ENCODE results near the gene MEFV.
"Not testable (repeated sequence)": the region's sequence is repeated elsewhere in the genome, so short reads cannot be mapped to it uniquely, and the experiment has no call there.

The MEFV gene, protein sequence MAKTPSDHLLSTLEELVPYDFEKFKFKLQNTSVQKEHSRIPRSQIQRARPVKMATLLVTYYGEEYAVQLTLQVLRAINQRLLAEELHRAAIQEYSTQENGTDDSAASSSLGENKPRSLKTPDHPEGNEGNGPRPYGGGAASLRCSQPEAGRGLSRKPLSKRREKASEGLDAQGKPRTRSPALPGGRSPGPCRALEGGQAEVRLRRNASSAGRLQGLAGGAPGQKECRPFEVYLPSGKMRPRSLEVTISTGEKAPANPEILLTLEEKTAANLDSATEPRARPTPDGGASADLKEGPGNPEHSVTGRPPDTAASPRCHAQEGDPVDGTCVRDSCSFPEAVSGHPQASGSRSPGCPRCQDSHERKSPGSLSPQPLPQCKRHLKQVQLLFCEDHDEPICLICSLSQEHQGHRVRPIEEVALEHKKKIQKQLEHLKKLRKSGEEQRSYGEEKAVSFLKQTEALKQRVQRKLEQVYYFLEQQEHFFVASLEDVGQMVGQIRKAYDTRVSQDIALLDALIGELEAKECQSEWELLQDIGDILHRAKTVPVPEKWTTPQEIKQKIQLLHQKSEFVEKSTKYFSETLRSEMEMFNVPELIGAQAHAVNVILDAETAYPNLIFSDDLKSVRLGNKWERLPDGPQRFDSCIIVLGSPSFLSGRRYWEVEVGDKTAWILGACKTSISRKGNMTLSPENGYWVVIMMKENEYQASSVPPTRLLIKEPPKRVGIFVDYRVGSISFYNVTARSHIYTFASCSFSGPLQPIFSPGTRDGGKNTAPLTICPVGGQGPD

DNA sequence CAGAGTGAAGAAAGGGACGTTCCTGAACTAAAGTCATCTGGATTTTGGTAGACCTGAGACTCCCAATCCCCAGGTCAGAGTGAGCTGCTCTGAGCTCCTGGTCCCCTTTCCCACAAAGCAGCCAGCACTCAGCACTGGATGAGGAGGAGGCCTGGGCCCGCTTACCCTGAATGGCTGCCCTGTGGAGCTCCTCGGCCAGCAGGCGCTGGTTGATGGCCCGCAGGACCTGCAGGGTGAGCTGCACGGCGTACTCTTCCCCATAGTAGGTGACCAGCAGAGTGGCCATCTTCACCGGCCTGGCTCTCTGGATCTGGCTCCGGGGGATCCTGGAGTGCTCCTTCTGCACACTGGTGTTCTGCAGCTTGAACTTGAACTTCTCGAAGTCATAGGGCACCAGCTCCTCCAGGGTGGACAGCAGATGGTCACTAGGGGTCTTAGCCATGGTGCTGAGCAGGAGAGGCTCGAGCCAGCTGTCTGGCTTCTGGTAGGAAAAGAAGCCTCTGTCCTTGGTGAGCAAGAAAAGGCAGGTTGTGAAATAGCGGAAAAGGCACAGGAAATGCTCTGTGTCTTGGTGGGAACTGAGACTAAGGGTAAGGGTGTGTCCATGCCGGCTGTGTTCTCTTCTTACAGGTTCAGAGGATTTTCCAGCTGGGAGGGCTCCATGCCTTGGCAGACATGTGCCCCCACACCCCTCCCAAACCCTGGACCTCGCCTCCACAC, at the start of gene MEFV:
TSS of gene MEFV (minus strand) at position 488 of the 720 bp plus-strand sequence. CDS start at position 442, 46 bp downstream.
- no peak for DNase-seq

DNA sequence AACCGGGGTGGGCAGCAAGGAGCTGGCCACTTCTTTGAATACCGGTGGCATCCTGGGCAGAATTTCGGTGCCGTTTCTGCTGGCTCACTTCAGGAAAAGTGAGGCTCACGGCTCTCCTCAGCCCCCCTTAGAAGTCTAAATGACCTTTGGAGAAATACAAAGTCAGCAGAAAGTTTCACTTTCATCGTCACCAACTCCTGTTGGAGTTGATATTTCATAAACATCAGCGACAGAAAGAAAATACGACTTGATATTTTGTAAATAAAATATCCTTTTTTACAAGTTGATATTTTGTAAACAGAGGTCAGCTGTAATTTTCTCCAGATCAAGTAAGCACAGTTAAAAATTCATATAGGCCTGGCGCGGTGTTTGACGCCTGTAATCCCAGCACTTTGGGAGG, 49.6 kb upstream of the MEFV start:
- DNase-seq = no peak

DNA sequence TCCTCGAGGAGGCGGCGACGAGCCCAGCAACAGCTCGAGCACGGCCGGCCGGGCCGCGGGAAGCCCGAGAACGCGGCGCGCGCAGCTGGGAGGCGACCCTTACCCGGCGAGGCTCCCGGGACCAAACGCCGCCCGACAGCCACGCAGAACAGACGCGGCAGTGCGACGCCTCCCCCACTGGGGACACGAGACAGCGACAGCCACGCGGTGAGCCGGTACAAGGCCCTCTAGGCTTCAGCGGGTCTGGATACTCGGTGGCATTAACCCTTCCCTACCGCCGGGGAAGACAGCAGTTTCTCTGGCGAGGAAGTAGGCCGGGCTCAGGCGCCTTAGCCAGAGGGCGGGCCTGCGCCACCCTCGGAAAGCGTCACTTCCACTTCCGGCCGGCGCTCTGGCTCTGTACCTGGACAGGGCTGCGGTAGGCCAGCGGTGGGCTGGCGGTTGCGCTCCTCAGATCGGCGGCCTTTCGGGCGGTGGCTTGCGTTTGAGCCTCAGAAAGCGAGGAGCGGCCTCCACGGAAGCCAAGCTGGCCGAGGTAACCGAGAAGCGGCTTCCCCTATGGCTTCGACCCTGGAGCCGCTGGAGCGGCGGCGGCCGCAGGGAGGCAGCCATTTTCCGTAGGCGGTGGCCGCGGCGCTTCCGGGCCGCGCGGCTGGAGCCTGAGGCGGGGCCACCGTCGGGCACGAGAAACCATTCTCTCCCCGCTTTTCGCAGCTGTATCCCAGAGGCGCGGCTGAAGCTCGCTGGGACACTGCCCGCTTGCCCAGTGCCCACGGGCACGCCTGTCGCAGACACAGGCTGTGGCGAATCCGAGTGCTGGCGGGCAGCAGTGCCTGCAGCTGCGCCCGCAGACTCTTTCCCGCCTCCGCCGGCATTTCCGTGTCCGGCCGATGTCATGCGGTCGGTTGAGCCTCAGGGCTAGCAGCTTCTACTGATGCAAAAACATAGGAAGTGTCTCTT, 49.0 kb upstream of the MEFV start, which contains the start of the genes TIGD7 and ZNF75A:
TSS of gene TIGD7 (minus strand) at position 322 of the 960 bp plus-strand sequence. CDS start 4,816 bp downstream, outside the sequence.
TSS of gene ZNF75A (plus strand) at position 389 of the 960 bp plus-strand sequence. CDS start 2,932 bp downstream, outside the sequence.
- DNase-seq = peak; percentile 86

DNA sequence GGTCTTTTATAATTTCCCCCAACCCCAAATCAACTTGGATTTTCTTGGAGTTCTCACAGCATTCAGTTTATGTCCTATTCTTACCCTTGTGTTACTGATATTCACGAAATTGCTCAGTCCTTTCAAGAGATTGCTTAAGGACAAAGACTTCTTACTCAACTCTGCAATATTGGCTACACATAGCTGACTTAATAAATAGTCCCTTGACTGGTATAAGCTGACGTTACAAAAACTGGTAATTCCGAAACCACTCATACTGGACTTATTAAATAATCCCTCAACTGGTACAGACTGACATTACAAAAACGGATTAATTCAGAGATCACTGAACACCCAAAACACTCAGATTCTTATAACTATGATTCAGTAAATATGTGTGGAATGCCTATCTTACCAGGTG, 47.9 kb upstream of the MEFV start:
- DNase-seq = no peak

DNA sequence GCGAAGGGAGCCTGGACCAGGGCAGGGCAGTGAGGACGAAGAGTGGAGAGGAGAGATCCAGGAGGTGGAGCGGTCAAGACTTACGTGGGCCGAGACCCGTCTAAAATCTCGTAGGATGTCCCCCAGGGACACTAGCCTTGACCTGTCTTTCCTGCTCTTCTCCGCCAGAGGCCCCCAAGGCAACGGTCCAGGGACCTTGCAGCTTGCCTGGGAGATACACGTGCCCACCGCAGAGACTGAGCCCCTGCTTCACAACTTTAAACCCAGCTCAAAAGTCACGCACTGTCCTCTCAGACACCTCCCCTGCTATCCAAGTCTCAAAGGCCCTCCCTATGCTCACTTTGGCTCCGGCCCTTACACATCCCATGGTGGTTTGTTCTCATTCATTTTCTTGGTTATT, 39.4 kb upstream of the MEFV start:
- no peak for DNase-seq

DNA sequence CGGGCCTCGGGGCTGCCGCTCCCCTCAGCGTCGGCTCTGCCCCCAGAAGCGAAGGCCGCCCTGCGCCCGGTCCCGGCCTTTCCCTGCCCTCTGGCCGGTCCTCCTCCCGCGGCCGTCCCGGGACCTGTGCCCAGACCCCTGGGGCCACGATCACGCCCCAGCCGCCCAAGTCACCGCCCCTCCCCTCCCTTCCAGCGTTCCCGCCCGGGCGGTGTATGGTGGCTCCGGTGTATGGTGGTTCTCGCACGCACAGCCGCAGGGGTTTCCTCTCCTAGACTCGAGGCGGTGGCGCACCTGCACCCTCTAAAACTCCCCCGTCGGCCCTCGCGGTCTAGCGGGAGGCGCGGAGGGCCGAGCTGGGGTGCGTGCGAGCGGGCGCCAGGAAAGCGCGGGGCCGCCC, 38.8 kb upstream of the MEFV start:
- no peak for DNase-seq

DNA sequence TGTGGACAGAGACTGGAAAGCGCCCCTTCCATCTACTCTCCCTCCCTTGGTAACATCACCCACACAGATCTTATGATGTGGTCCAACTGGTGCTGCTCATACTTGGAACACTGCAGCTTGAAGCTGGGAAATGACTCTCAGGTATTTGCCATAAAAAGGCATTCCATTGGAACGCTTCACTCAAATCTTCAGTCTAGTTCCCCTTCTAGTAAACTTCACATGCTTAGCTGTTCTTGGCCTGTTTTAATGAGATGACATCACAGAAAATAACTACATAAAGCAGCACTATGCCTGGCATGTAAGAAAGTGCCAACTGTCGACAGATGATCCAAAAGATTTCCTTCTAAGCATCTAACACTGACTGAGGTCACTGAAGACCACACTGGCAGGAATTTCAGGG, 36.2 kb upstream of the MEFV start:
- no peak for DNase-seq

DNA sequence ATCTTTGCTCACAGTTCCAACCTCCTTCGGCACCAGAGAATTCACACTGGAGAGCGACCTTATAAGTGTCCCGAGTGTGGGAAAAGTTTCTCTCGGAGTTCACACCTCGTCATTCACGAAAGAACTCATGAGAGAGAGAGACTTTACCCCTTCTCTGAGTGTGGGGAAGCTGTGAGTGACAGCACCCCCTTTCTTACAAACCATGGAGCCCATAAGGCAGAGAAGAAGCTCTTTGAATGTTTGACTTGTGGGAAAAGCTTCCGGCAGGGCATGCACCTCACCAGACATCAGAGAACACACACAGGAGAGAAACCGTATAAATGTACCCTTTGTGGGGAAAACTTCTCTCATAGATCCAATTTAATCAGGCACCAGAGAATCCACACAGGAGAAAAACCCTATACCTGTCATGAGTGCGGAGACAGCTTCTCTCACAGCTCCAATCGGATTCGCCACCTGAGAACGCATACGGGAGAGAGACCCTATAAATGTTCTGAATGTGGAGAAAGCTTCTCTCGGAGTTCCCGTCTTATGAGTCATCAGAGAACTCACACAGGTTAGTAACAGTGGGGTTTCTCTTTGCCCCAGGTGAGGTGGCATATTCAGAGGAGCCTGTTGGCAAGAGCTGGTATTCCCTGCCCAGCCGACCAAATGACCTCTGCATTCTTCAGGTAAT, 33.7 kb upstream of the MEFV start:
- DNase-seq = no peak

DNA sequence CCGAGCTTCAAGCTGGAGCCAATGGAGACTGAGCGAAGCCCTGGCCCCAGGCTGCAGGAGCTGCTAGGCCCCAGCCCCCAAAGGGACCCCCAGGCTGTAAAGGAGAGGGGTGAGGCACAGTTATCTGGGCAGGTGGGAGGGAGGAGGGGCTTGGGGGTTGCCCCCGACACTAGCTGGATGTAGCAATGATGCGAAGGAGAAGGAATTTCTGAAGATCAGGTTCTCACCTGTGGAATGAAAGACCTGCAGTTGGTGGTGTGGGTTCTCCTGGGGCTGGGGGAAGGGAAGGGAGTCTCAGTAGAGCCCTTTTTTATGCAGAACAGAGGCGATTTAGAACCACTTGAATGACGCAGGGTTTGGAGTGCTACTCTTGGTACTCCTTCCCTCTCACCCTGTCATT, 28.7 kb upstream of the MEFV start:
- no peak for DNase-seq

DNA sequence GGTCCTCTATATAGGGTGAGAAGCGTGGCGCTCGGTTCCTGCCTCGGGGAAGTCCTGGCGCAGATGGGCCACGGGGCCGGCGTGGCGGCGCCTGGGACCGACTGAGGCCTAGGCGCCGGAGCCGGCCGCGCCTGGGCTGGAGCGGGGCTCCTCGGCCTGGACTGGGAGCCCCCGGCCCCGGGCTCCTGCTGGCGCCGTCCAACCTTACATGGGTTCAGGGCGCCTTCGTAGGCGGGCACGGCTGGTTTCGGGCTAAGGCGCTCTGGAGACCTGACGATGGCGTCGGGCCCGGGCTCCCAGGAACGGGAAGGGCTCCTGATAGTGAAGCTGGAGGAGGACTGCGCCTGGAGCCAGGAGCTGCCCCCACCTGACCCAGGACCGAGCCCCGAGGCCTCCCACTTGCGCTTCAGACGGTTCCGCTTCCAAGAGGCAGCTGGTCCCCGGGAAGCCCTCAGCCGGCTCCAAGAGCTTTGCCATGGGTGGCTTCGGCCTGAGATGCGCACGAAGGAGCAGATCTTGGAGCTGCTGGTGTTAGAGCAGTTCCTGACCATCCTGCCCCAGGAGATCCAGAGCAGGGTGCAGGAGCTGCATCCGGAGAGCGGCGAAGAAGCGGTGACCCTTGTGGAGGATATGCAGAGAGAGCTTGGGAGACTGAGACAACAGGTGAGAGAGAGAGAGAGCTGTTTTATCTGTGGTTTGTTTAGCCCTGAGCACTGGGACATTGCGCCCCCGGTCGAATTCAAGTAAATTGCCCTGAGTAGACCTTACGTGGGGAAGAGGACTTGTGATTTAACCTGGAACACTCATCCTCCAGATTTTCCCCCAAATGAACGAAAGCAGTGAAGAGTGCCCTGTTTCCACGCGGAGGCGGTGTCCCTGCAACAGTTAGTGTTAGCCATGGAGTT, 27.4 kb upstream of the MEFV start:
- no peak for DNase-seq

DNA sequence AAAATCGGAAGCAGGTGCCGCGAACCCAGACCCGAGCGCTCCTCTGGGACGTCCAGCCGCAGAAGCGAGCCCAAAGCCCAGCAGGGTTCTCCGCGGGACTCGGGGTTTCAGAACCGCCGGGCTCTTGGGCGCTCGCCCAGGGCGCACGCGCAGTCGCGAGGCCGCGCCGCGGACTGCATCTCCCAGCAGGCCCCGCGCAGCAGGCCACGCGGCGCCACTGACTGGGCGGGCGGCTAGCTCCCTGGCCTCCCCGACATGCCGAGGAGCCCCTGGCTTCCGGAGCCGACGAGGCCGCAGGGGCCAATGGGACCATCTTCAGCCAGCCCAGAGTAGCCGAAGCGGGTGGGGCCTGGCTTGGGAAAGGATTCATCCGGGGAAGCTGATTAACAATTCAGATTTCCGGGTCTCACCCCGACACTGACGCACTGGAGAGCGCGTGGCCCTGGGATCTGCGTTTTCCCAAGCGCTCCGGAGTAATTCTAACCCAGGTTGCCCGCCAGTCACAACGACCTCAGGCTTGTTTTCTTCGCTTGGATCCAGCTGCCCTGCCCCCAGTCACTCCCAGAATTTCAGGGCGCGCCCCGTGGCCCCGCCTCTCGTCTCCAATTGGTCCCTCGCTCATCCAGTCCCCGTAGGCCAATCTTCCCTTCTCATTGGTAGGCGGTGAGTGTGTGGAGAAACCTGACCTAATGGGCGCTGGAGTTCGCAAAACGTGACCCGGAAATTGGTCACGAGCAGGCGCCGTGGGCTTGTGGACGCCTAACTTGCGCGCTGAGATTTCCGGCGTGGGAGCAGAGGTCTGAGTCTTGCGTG, 26.5 kb upstream of the MEFV start, which contains the start of gene ZNF263:
TSS of gene ZNF263 (plus strand) at position 762 of the 813 bp plus-strand sequence. CDS start 328 bp downstream, outside the sequence.
- peak; percentile 95 for DNase-seq

DNA sequence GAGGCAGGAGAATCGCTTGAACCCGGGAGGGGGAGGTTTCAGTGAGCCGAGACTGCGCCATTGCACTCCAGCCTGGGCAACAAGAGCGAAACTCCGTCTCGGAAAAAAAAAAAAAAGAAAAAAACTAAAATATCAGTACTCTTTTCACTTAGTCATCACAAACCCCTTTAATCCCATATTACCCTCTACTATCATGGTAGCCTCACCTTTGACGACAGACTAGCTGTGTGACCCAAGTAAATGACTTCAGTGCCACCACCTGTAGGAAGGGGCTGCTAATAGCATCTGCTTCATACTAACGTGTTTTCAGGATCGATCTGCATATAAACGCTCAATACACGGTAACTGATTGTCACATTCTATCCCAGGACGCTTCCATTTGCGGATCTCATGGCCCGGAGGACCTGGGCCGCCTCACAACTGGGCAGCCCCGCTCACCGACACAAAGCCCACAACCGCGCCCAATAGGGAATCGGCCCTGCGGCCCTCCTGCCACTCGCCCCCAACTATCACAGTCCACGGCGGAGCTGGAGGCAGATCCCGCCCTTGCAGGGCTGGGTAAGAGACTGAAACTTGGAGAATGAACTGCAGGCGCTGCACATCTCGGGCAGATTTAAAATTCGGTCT, 25.8 kb upstream of the MEFV start:
- no peak for DNase-seq

DNA sequence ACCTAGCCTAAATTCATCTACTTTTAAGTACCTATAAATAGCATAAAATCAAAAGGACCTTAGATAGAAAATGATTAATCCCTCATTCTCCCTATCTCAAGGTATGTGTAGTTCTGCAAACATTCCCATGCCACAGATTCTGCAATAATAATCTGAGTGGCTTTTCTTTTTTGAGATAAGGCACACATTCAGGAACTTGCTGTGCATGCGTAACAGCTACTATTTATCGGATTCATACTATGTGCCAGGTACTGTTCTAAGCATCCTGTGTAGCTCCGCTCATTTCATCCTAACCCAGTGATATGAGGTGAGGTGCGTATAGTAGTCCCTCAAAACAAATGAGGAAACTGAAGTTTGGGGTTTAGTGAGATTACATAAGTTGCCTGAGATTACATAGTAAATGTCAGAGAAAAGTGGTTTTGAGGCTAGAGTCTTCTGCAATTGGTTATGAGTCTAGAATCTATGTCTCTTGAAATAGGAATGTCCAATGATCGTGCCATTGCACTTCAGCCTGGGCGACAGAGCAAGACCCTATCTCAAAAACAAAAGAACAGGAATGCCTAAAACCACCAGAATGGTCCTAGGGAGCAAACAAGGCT, 24.9 kb upstream of the MEFV start:
- DNase-seq = no peak

DNA sequence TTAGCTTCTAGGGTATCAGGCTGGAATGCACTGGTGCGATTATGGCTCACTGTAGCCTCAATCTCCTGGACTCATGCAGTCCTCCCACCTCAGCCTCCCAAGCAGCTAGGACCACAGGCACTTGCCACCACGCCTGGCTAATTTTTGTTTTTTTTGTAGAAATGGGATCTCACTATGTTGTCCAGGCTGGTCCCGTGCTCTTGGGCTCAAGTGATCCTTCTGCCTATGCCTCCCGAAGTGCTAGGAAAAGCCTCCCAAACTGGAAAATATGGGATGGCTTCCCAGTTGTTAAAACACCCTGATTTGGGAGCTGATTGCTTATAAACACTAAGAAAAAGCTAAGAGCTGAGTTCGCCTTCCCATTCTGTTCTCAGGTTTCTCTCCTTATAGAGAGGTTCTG, 20.2 kb upstream of the MEFV start:
- no peak for DNase-seq

DNA sequence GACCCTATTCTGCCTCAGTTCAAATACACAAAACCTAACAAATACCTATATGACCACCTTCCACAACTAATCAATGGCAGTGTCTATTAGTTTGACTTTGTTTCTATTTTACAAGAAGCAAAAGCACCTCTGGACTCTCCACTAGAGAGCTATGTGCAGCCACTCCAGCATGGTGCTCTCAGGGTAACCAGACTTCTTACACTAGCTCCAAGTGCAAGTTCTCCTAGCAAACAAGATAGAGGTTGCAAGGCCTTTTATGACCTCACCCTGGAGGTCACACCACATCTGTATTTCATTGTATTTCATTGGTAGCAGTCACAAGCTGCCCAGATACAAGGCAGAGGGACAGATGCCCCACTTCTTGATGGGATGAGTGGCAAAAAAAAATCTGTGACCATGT, 18.5 kb upstream of the MEFV start:
- DNase-seq = no peak

DNA sequence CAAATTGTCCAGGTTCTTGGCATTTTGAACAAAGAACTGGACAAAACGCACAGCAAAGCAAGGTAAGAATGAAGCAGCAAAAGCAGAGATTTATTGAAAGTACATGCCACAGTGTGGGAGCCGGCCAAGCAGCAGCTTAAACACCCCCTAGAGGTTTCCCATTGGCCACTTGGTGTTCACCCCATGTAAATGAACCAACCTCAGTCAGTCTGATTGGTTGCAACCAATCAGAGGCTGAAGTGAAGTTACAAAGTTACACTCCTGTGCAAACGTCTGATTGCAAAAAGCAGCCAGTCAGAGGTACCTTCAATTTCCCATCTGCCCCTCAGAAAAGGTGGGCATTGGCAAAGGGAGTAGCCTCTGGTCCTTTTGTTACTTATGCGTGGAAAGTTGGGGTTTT, 18.1 kb upstream of the MEFV start:
- no peak for DNase-seq

DNA sequence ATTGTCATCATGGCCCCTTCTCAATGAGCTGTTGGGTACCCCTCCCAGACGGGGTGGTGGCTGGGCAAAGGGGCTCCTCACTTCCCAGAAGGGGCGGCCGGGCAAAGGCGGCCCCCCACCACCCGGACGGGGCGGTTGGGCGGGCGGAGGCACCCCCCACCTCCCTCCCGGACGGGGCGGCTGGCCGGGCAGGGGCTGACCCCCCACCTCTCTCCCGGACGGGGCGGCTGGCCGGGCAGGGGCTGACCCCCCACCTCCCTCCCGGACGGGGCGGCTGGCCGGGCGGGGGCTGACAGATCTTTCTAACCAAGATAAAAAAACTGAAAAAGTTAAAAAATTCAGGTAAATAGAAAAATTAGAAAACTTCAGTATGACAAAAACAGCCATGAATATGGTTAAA, 14.8 kb upstream of the MEFV start:
- DNase-seq = not testable (repeated sequence)

DNA sequence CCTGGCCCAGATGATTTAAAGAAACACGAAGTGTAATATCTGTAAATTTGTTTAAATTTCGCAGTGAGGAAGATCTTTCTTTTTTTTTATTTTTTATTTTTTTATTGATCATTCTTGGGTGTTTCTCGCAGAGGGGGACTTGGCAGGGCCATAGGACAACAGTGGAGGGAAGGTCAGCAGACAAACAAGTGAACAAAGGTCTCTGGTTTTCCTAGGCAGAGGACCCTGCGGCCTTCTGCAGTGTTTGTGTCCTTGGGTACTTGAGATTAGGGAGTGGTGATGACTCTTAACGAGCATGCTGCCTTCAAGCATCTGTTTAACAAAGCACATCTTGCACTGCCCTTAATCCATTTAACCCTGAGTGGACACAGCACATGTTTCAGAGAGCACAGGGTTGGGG, 14.3 kb upstream of the MEFV start:
- not testable (repeated sequence) for DNase-seq

Measured in CD4-positive, alpha-beta T cell treated with Interleukin-12 subunit alpha and Interleukin-12 subunit beta, for 1 hour (primary cell).